Activated CD4-positive, alpha-beta T cell treated with anti-CD3 and anti-CD28 coated beads, Interleukin-2, amount 50 U/mL, for 24 hours (primary cell): ENCODE data around the gene ACVR1.

Experiments
- DNase-seq, 2 donors: peaks; one replicate each; pipeline ENCODE4 v3.0.0-alpha.2; 2020; ENCODE audit warnings: low read depth in 1 of 2, low spot score in 1 of 2

Gene ACVR1

DNA sequence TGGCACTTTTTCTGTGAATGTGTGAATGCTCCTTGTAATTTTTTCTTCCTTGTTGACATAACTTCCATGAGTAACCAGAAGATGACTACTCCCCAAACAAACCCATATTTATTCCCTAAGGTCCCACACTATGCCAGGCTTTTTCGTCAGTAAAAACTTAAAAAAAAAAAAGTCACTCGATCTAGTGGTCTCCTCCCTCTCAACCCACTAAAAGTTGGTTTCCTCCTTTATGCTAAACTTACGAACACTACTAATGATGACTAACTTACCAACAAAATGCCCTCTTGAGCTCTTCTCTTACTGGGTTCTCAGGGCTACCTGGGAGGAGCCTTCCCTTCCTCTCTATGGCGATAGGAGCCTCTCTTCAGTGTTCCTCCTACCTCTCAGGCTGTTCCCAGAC is 18.2 kb downstream of the ACVR1 start:
- DNase-seq: no peak

DNA sequence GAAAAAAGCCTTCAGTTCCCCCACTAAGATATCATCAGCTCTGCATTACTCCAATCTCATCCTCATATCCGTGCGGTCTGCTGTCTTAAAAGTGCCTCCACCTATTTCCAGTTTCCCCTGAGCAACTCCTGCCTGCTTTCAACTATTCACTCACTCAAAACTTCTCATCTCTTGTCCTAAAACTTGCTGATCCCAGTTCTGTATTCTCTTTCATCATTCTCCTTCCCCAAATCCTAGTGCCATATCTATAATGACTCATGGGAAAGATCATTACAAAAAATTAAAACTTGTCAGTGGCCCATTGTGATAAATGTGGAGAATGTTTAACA is 20.0 kb downstream of the ACVR1 start:
- DNase-seq: no peak

DNA sequence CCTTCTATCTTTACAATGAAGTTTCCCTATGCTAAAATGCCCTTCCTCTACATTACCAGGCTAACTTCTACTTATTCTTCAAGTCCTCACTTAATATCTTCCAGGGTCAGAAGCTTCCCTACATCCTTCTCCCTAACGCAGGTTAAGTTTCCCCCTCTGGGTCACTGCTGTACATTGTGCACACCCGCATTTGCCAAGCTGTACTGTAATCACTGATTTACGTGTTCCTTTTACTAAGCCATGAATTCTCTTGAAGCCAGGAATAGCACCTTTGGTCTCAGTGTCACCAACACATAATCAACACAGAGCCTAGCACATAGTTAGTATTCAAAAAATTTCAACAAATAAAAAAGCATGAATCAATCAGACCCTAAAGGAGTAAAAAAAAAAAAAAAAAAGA is 22.3 kb downstream of the ACVR1 start:
- DNase-seq: no peak

DNA sequence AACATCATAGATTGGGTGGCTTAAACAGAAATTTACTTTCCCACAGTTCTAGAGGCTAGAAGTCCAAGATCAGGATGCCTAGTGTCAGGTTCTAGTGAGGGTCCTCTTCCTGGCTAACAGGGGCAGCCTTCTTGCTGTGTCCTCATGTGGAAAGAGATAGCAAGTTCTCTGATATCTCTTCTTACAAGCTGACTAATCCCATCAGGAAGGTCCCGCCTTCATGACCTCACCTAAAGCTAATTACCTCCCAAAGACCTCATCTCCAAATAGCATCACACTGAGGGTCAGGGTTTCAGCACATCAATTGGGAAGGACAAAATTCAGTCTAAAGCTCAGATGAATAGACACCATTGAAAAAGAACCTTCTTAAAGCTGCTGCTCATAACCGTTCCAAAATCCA is 22.9 kb downstream of the ACVR1 start:
- DNase-seq: no peak

DNA sequence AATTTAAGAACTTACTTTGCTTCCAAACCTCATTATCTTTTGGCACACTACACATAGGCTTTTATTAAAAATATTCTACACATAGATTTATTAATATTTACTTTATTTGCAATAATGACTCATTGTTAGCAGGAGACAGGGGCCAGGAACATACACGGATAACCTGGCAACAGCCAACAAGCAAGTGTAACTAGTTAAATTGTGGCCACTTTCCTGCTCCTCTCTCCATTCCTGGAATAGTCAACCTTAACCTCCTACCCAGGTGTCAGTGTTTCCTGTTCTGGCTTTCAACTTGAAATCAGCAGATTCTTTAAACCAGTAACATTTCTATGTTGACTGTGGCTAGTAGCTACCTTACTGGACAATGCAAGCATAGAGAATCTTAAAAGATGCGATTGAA is 26.5 kb downstream of the ACVR1 start:
- no peak for DNase-seq

DNA sequence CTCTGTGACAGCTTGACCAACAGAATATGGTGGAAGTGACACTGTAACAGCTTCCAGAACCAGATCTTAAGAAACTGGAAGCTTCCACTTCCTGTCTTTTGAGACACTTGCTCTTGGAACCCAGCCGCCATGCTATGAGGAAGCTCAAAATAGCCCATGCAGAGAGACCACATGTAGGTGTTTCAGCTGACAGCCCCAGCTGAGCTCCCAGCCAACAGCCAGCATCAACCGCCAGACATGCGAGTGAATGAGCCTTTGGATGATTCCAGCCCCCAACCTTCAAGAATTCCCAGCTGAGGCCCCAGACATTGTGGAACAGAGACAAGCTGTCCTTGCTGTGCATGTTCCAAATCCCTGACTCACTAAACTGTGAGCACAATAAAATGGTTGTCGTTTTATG is 27.9 kb downstream of the ACVR1 start:
- no peak for DNase-seq

DNA sequence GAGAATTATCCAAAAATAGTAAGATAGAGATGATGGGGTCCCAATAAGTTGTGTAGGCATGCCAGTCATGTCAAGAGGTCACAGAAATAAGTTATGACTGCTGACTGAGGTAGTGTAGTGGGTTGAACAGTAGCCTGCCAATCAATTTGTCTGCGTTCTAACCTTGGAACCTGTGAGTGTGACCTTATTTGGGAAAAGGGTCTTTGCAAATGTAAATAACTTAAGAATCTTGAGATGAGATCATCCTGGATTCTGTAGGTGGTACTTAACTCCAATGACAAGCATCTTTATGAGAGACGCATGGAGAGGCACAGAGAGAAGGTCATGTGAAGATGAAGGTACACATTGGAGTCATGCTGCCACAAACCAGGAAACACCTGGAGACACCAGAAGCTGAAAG is 31.0 kb downstream of the ACVR1 start:
- DNase-seq: no peak

DNA sequence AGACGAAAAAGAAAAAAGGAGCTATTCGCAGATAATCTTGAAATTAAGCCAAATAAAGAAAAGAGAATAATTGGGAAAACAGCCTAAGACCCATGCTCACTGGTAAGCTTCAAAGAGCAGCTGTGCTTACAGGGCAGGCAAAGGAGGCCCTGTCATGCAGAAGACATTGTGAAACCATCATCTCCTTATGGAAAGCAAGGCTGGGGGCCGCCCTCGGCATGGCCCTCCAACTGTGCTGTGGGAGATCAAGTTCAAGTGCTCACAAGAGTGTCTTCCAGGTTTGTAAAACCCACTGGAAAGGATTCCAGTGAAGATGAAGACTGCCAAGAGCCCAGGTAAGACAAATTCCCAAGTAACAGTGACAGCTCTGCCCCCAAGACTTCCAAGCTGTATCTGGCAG is 32.2 kb downstream of the ACVR1 start:
- DNase-seq: no peak

DNA sequence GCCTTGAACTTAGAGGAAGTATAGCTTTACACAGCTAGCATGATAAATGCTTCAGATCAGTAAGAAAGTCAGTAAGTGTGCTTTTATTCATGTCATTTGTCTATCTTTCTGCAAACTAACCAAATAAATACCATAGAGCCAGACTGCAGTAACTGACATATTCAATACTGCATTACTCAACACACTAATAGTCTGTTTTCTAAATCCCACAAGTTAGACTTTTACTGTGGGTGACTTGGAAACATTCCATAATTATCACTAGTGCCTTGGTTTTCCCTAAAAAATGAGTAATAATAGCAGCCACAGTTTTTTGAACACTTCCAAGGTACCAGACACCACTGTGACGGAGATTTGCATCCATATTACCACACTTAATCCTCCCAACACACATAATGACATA is 33.0 kb downstream of the ACVR1 start:
- no peak for DNase-seq

DNA sequence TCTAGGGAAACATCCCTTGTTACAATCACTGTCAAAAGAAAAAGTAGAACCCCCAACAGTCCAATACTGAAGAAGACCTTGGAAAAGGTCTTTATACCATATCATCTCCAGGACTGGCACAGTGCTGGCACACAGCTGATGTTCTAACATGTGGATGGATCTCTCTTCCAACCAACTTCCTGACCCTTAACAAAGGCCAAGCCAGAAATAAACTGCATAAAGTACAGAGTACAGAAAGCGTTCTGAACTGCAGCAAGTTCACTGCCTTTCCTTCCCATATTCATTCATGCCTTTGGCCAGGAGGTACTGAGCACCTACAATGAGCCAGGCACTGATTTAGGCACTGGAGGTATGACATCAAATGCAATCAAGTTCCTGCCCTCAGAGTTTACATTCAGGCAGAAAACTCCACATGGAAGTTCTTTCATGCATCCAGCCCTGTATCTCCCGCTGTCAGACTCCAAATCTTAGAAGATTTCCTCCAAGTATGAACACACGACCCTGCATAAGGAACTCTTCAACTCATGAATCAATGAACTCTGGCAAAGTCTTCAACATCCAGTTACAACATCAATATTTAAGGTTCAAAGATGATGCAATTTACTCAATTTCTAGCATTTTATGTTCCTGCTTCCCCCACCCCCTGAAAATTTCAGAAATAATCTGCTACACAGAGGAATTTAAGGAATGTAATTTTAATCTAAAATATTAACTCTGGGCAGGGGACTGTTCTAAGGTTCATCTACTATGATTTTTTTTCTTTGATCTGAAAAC is 33.8 kb downstream of the ACVR1 start:
- DNase-seq: no peak

DNA sequence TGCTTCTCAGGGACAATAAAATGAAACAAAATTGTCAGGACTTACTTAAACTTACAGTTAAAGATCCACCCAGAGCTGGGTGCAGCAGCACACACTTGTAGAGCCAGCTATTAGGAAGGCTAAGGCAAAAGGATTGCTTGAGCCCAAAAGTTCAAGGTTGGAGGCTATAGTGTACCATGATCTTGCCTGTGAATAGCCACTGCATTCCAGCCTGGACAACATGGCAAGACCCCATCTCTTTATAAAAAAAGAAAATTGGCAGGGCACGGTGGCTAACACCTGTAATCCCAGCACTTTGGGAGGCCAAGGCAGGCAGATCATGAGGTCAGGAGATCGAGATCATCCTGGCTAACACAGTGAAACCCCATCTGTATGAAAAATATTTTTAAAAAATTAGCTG is 34.6 kb downstream of the ACVR1 start:
- no peak for DNase-seq

DNA sequence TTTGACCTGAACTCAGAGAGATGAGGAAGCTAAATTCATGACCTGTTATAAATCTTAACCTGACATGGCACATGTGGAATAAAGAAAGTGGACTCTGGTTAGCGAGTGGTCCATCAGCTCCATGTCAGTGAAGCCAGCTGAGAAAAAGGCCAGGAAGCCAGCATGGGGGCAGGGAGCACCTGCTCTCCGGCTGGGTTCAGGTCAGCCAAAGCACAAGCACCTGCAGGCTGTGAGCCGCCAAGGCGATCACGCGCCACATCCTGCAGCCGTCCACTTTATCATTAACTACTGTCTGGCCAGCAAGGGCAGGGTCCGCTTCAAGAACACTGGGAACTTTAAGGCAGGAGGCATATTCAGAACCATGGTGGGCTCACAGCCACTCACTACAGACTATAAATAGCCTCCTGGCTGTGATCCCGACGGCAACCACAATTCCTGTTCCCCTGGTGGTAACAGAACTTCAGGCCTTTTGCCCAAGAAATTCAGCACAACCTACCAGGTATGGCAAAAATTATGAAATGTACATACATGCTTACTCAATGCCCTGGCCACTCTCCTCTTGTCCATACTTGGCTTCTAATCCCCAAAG is 35.5 kb downstream of the ACVR1 start:
- no peak for DNase-seq

DNA sequence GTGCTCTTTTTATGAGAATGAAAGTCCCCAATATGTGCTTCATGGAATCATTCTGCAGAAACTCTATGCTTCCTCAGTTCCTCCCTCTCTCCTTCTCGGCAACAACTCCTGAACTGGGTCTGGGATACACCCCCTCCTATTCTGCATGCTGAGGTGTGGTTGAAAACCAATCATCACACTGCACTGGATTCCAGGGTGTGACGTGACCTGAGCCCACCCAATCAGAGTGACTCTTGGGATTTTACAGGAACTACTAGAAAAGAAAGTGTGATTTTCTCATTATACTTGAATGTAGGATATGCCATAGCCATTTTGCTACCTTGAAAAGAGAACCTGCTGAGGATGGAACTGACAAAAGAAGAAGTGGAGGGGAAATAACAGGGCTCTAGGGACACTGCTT is 36.3 kb downstream of the ACVR1 start:
- no peak for DNase-seq

DNA sequence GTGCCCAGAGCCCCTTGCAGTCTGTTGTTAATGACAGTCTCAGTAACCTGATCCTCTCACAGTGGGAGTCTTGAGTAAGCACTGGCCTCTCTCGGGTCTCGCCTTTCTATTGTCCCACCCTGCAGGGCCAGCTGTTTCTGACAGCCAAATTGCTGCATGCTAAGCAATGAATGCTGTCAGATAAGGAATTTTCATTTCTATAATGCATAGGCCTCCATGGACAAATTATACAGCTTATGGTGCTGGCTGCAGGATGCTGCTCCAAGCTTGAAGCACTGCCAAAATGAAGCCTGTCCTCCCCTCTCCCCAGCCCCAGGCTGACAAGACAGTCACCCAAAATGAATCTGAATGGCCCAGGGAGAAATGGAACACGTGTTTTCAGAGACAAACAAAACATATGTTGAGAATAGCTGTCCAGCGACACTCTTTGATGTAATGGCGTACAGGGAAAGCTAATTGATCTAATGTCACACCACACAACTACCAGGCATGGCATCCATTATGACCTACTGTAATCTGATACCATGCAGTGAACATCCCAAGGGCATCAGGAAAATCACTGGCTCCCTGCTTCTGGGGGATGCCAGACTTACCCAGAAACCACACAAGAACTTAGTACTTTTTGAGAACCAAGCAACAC is 36.8 kb downstream of the ACVR1 start:
- DNase-seq: no peak

DNA sequence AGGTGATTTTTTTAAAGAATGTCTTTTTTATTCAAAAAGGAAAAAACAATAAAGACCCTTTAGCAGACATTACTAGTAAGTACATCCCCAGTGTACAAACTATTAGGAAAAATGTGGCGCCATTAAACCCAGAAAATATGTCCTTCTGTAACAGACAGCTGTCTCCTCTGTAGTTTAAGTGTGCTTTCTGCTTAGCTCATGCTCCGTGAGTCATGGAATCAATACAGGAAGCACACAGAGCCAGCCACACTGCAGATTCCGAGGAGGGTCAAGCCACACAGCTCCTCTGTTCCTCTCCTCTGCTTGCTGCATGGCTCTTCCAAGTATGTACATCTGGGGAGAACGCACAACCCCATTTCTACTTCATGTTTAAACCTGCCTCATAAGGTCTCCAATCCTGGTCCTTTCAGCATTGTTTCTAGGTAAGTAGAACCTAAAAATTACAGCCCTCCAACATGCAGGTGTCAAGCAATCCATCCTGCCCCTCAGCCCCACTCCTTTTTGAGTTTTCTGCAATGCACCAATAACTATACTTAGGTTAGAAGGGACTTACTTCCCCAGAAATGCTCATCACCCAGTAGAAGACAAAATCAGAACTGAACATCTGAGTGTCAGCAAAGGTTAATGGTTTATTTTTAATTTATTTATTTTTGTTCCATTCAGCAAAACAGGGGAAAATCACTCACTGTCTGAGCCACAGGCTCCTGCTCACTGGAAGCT is 37.5 kb downstream of the ACVR1 start:
- peak in 1 of 2 donors; percentile 13 for DNase-seq

DNA sequence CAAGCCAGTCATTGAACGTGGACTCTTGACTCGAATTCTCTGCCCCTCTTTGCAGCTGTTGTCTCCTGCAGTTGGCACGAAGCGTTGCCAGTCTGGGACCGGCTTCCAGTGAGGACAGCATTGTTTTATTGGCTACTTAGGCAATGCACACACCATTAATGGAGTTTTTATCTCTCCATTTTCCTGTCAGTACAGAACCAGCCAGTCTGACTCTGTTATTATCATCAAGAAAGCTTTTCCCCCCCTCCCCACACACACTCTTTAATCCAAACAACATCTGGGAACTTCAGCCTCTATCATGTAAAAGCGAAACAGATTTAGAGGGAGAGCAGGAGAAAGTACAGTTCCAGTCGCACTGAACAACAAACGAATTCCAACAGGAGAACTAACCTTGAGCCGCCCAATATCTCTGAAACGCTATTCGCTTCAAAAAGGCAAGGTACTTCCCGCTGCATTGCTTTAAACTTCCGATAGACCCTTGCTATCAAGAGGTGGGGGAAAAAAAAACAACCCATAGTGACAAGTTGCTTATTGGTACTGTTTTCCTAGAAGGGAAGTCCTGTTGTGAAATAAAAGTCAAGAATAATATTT is 38.2 kb downstream of the ACVR1 start:
- no peak for DNase-seq

DNA sequence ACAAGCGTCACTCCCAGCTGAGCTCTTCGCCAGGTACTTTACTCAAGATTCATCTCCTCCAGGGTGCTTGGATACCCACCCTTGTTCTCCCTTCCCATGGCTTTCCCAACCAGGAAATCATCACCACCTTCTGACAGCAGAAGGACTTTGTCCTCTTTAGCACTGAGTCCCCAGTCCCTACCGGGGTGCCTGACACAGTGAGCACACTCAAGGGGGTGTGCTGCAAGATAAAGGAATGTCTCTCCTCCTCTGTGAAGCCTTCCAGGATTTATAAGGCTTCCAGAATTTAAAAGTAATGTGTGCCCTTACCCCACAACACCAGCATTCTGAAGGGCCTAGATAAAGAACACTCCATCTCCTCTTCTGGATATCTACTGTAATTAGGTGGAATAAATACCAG is 39.6 kb downstream of the ACVR1 start:
- no peak for DNase-seq

DNA sequence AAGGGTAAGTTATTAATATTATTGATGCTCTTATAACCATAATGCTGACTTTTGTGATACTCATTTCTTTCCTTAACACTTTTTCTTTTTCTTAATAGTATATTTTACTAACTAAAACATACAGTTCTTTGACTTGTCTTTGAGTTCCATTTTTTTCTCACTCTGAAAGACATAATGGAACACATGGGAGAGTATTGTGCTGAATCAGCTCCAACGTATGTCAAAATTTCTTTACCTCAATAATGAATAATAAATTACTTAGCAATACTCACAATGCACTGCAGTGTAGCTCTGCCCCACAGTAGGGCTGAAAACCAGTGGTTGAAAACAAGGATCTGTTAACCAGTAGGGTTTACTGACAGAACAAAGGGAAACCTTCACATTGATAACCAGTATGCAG is 40.7 kb downstream of the ACVR1 start:
- DNase-seq: no peak

DNA sequence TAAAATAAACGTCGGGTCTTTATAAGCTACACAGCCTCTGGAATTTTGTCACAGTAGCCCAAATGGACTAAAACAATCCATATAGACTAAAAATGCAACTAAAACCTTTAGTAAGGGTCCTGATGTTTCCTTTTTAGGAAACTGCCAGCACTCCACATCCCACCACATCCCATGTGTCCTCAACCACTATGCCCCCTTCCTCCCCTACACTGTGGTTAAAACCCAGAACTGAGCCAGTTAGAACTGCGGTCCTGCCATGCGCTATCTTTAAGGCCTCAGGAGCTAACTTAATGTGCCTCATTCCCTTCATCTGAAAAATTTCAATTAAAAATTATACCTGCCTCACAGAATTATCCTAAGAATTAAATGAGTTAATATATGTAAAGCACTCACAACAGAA is 41.1 kb downstream of the ACVR1 start:
- no peak for DNase-seq

DNA sequence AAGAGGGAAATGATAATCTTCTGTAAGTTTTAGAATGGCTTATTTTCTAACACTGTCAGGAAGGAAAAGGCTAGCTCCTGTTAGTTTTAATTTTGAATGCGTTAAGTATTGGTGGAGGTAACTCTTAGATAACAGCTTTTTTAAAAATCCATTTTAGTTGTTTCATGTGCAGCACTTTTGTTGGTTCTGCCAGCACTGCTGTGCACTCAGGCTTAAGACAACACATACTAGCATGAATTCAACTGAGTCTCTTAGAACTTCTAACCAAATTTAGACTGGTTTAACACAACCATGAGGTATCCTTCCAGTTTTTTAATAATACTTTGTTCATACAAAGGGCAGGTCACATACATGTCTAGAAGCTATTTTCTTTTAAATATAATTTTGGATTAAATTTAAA is 42.4 kb downstream of the ACVR1 start:
- no peak for DNase-seq

DNA sequence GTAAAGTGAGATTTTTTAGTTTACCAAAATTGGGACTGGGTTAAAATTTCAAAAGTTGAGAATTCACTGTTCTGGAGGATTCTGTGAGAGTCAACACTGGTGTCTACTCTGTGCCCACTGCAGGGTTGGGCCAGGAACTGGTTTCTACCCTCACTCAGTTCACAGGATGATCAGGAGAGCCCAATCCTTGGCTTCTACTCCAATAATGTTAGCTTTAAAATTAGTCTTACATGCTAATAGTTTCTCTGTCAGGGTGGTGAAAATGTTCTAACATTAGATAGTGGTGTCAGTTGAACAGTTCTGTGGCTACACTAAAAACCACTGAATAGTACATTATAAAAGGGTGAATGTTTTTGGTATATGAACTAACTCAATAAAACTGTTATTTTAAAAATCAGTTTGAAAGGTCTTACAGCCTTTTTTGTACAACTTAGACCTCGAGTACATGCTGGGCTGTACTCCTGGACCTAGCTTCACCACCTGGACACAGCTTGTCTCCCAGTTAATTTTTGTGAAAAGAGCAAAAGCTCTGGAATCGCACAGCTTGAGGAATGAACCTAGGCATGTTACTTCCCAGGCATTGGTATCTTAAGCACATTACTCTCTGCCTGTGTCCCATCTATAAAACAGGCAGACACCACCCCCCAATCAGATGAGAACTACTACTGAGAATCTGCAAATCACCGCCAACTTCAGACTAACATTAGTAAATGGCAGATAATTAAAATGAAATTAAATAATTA is 44.4 kb downstream of the ACVR1 start:
- no peak for DNase-seq
